ENCODE results near the gene PSG1.
"Not testable (repeated sequence)": the region's sequence is repeated elsewhere in the genome, so short reads cannot be mapped to it uniquely, and the experiment has no call there.

GRCh38 chr19:42881279-42881678, 1.8 kb upstream of the PSG1 start:
- TF ChIP-seq CTCF, POLR2A (IDR thresholded peaks at IDR 0.05): not testable (repeated sequence)

Data from lower leg skin (tissue), 3 donors.